ENCODE measurements around the gene KLK15.
"Not testable (repeated sequence)": the region's sequence is repeated elsewhere in the genome, so short reads cannot be mapped to it uniquely, and the experiment has no call there.

KLK15 gene

GRCh38 chr19:50796128-50796633 is 37.2 kb downstream of the KLK15 start:
- DNase-seq (ENCODE audit: low read depth), result no peak

GRCh38 chr19:50795664-50796073 is 37.7 kb downstream of the KLK15 start:
- no peak for DNase-seq (ENCODE audit: low read depth)

GRCh38 chr19:50794876-50795663 is 38.3 kb downstream of the KLK15 start:
- DNase-seq (ENCODE audit: low read depth), result no peak

- no peak for DNase-seq (ENCODE audit: low read depth)
These were observed 39.1 kb downstream of the KLK15 start for GRCh38 chr19:50794074-50794875.

GRCh38 chr19:50793558-50794065 is 39.8 kb downstream of the KLK15 start:
- no peak for DNase-seq (ENCODE audit: low read depth)

- no peak for DNase-seq (ENCODE audit: low read depth)
These were observed 40.8 kb downstream of the KLK15 start for GRCh38 chr19:50792272-50793250.

GRCh38 chr19:50791594-50792271 is 41.6 kb downstream of the KLK15 start:
- DNase-seq (ENCODE audit: low read depth), result no peak

GRCh38 chr19:50790922-50791467 is 42.4 kb downstream of the KLK15 start:
- DNase-seq (ENCODE audit: low read depth), result no peak

- no peak for DNase-seq (ENCODE audit: low read depth)
These were observed 43.0 kb downstream of the KLK15 start, which contains the start of gene ACP4 for GRCh38 chr19:50790396-50790795. Gene ACP4, plus strand, starts transcription at chr19:50790415. Its CDS starts 0 bp downstream, at chr19:50790415.

- no peak for DNase-seq (ENCODE audit: low read depth)
These were observed 48.0 kb downstream of the KLK15 start for GRCh38 chr19:50785329-50785728.

GRCh38 chr19:50784710-50785109 is 48.7 kb downstream of the KLK15 start:
- DNase-seq (ENCODE audit: low read depth), result no peak

- not testable (repeated sequence) for DNase-seq (ENCODE audit: low read depth)
These were observed 49.6 kb downstream of the KLK15 start for GRCh38 chr19:50783848-50784152.

- DNase-seq (ENCODE audit: low read depth), result no peak
These were observed 52.5 kb downstream of the KLK15 start for GRCh38 chr19:50780753-50781435.

- no peak for DNase-seq (ENCODE audit: low read depth)
These were observed 53.6 kb downstream of the KLK15 start for GRCh38 chr19:50779504-50780457.

- no peak for DNase-seq (ENCODE audit: low read depth)
These were observed 54.4 kb downstream of the KLK15 start for GRCh38 chr19:50778906-50779430.

GRCh38 chr19:50777830-50778303 is 55.5 kb downstream of the KLK15 start:
- no peak for DNase-seq (ENCODE audit: low read depth)

GRCh38 chr19:50777261-50777660 is 56.1 kb downstream of the KLK15 start:
- DNase-seq (ENCODE audit: low read depth), result no peak

GRCh38 chr19:50776131-50776530 is 57.2 kb downstream of the KLK15 start:
- no peak for DNase-seq (ENCODE audit: low read depth)

All from amniotic epithelial cell (primary cell).